ENCODE results near the gene PPM1E.

DNA sequence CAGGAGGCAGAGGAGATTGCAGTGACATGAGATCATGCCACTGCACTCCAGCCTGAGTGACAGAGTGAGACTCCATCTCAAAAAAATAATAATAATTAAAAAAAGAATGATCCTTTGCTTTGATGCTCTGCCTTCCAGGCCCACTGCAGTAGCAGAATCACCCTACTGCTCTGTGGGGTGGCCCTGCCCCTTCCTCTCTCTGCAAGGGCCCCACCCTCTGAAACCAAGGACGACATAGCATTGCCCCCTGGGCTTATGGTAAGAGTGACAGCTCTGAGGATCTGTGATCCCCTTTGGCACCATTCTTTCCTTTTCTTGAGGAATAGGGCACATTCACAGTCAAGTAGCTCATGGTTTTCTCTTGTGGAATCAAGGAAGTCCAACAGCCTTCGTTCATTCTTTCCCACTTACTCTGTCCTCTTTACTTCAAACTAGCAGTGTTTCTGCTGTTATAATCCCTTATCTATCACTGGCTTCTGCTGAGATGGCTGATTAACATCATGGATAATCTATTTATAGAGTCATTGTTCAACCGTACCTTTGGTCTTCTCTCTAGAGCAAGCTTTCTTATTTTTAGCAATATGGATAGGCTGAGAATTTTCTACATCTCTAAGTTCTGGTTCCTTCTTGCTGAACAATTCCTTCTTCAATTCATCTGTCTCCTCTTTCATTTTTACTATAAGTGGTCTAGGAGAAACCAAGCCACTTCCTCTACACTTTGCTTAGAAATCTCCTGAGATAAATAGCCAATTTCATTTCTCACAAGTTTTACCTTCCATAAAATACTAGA is 49.1 kb upstream of the PPM1E start:
- TF ChIP-seq TAF1 (IDR thresholded peaks at IDR 0.05; ENCODE audit: low read depth) (no peak), SMC3 (conservative IDR thresholded peaks at IDR 0.05; ENCODE audit: poor library complexity) (no peak), POLR2AphosphoS5 (IDR thresholded peaks at IDR 0.05) (no peak), EZH2 (IDR thresholded peaks at IDR 0.05; ENCODE audit: borderline replicate concordance, insufficient read depth, low read length, poor library complexity, severe bottlenecking) (no peak), RAD21 (conservative IDR thresholded peaks at IDR 0.05) (no peak)
- TF ChIP-seq, protein P1, sequence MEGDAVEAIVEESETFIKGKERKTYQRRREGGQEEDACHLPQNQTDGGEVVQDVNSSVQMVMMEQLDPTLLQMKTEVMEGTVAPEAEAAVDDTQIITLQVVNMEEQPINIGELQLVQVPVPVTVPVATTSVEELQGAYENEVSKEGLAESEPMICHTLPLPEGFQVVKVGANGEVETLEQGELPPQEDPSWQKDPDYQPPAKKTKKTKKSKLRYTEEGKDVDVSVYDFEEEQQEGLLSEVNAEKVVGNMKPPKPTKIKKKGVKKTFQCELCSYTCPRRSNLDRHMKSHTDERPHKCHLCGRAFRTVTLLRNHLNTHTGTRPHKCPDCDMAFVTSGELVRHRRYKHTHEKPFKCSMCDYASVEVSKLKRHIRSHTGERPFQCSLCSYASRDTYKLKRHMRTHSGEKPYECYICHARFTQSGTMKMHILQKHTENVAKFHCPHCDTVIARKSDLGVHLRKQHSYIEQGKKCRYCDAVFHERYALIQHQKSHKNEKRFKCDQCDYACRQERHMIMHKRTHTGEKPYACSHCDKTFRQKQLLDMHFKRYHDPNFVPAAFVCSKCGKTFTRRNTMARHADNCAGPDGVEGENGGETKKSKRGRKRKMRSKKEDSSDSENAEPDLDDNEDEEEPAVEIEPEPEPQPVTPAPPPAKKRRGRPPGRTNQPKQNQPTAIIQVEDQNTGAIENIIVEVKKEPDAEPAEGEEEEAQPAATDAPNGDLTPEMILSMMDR (IDR thresholded peaks at IDR 0.05; ENCODE audit: poor library complexity, severe bottlenecking), result no peak
